DND-41 (cell line): ENCODE results near the gene LTBP1.

Experiments used
- CTCF ChIP-seq: IDR thresholded peaks from 2 replicates; pipeline ENCODE4 v1.5.1; 2012; ENCODE audit warnings: borderline replicate concordance, low read length, moderate library complexity, mild to moderate bottlenecking; ENCODE audit not compliant: poor library complexity, severe bottlenecking; ENCODE audit errors: extremely low read depth
- EZH2 ChIP-seq: IDR thresholded peaks from 3 replicates; pipeline ENCODE4 v1.6.1; 2012; ENCODE audit warnings: borderline replicate concordance, low read depth, mild to moderate bottlenecking, moderate library complexity, low read length, inconsistent platforms; ENCODE audit not compliant: severe bottlenecking

GRCh38 chr2:33001823-33002222 is 55.1 kb downstream of the LTBP1 start:
- no peak for TF ChIP-seq CTCF
- no peak for TF ChIP-seq EZH2
